ENCODE data around the gene BUD31. TPM values are rescaled to one million over a fixed set of nuclear protein-coding genes. Genes with fewer than 3 reads are reported as not detected.
"Not testable (repeated sequence)": the region's sequence is repeated elsewhere in the genome, so short reads cannot be mapped to it uniquely, and the experiment has no call there.

The BUD31 gene
- total and polyA plus RNA-seq, 2 donors, result 43.8 to 84.2 TPM

GRCh38 chr7:99420986-99421385 is 12.2 kb downstream of the BUD31 start:
- DNase-seq (ENCODE audit: extremely low spot score), result no peak
- Histone ChIP-seq H3K4me3 (ENCODE audit: low read depth, low read length) (no peak overlapping the region), H3K36me3 (ENCODE audit: insufficient read depth) (peaks cover 16% of the 10 kb centered on the region), H3K27ac (ENCODE audit: low read depth) (no peak overlapping the region), H3K4me1 (ENCODE audit: insufficient read depth) (no peaks in the 10 kb centered on the region)
- WGBS, result 83% methylated on average over 7 of the region's 7 CpGs

- Histone ChIP-seq H3K4me3 (ENCODE audit: low read depth, low read length) (no peak overlapping the region), H3K4me1 (ENCODE audit: insufficient read depth) (no peaks in the 10 kb centered on the region), H3K27ac (ENCODE audit: low read depth) (no peak overlapping the region), H3K36me3 (ENCODE audit: insufficient read depth) (peaks cover 16% of the 10 kb centered on the region)
- WGBS, result 91% methylated on average over 11 of the region's 11 CpGs
- DNase-seq (ENCODE audit: extremely low spot score), result no peak
Measured at GRCh38 chr7:99422186-99422585, 13.4 kb downstream of the BUD31 start.

GRCh38 chr7:99422625-99423024 is 13.9 kb downstream of the BUD31 start:
- no peak for DNase-seq (ENCODE audit: extremely low spot score)
- 85% methylated on average over 5 of the region's 5 CpGs for WGBS
- H3K4me1 ChIP-seq (ENCODE audit: insufficient read depth), result no peaks in the 10 kb centered on the region
- H3K36me3 ChIP-seq (ENCODE audit: insufficient read depth), result peaks cover 16% of the 10 kb centered on the region
- no peak overlapping the region for H3K27ac ChIP-seq (ENCODE audit: low read depth)
- no peak overlapping the region for H3K4me3 ChIP-seq (ENCODE audit: low read depth, low read length)

- no peak for DNase-seq (ENCODE audit: extremely low spot score)
- H3K4me3 ChIP-seq (ENCODE audit: low read depth, low read length), result no peak overlapping the region
- WGBS, result 88% methylated on average over 24 of the region's 24 CpGs
- peaks cover 10% of the 10 kb centered on the region for H3K36me3 ChIP-seq (ENCODE audit: insufficient read depth)
- no peaks in the 10 kb centered on the region for H3K4me1 ChIP-seq (ENCODE audit: insufficient read depth)
- no peak overlapping the region for H3K27ac ChIP-seq (ENCODE audit: low read depth)
Measured at GRCh38 chr7:99424932-99425730, 16.4 kb downstream of the BUD31 start.

- H3K36me3 ChIP-seq (ENCODE audit: insufficient read depth), result peaks cover 8% of the 10 kb centered on the region
- whole genome bisulfite sequencing, result 89% methylated on average over 10 of the region's 10 CpGs
Measured at GRCh38 chr7:99428972-99429566, 20.3 kb downstream of the BUD31 start.

GRCh38 chr7:99429756-99430155 is 21.0 kb downstream of the BUD31 start:
- peaks cover 2% of the 10 kb centered on the region for H3K4me1 ChIP-seq (ENCODE audit: insufficient read depth)
- peaks cover 6% of the 10 kb centered on the region for H3K36me3 ChIP-seq (ENCODE audit: insufficient read depth)
- H3K27ac ChIP-seq (ENCODE audit: low read depth), result no peak overlapping the region
- H3K4me3 ChIP-seq (ENCODE audit: low read depth, low read length), result no peak overlapping the region
- no peak for DNase-seq (ENCODE audit: extremely low spot score)
- WGBS, result 94% methylated on average over 8 of the region's 8 CpGs

More at GRCh38 chr7:99428972-99429566, 20.3 kb downstream of the BUD31 start:
- H3K4me3 ChIP-seq (ENCODE audit: low read depth, low read length), result no peak overlapping the region
- peaks cover 2% of the 10 kb centered on the region for H3K4me1 ChIP-seq (ENCODE audit: insufficient read depth)
- H3K27ac ChIP-seq (ENCODE audit: low read depth), result no peak overlapping the region
- no peak for DNase-seq (ENCODE audit: extremely low spot score)

GRCh38 chr7:99431756-99432540 is 23.2 kb downstream of the BUD31 start:
- not testable (repeated sequence) for H3K27ac ChIP-seq (ENCODE audit: low read depth); H3K4me3 ChIP-seq (ENCODE audit: low read depth, low read length); H3K36me3 ChIP-seq (ENCODE audit: insufficient read depth); H3K4me1 ChIP-seq (ENCODE audit: insufficient read depth)
- WGBS, result 82% methylated on average over 13 of the region's 13 CpGs
- DNase-seq (ENCODE audit: extremely low spot score), result peak; percentile 45

GRCh38 chr7:99433158-99433557 is 24.4 kb downstream of the BUD31 start:
- H3K27ac ChIP-seq (ENCODE audit: low read depth), result no peak overlapping the region
- peaks cover 2% of the 10 kb centered on the region for H3K4me1 ChIP-seq (ENCODE audit: insufficient read depth)
- DNase-seq (ENCODE audit: extremely low spot score), result no peak
- peaks cover 6% of the 10 kb centered on the region for H3K36me3 ChIP-seq (ENCODE audit: insufficient read depth)
- WGBS, result 97% methylated on average over 9 of the region's 9 CpGs
- H3K4me3 ChIP-seq (ENCODE audit: low read depth, low read length), result no peak overlapping the region

GRCh38 chr7:99437946-99438572 is 29.3 kb downstream of the BUD31 start:
- Histone ChIP-seq H3K4me3 (ENCODE audit: low read depth, low read length) (peak overlapping the region; percentile 81), H3K4me1 (ENCODE audit: insufficient read depth) (no peaks in the 10 kb centered on the region), H3K27ac (ENCODE audit: low read depth) (peak overlapping the region; percentile 53), H3K36me3 (ENCODE audit: insufficient read depth) (no peaks in the 10 kb centered on the region)
- no peak for DNase-seq (ENCODE audit: extremely low spot score)
- WGBS, result 20% methylated on average over 20 of the region's 20 CpGs

- Histone ChIP-seq H3K27ac (ENCODE audit: low read depth) (peak within 1 kb of the TSS; percentile 61), H3K4me1 (ENCODE audit: insufficient read depth) (no peaks in the 10 kb centered on the region), H3K4me3 (ENCODE audit: low read depth, low read length) (peak within 1 kb of the TSS; percentile 81), H3K36me3 (ENCODE audit: insufficient read depth) (no peaks in the 10 kb centered on the region)
- WGBS, result under 1% methylated on average over 89 of the region's 89 CpGs
- DNase-seq (ENCODE audit: extremely low spot score), result peak; percentile 84
Measured at GRCh38 chr7:99438573-99439480, 30.1 kb downstream of the BUD31 start, which contains the start of the genes CPSF4 and PTCD1. Gene CPSF4 (plus strand): TSS chr7:99438943. CDS start chr7:99439083, 140 bp downstream. Gene PTCD1 (minus strand): TSS chr7:99438798. CDS start chr7:99435242, 3,556 bp downstream.

- no peak overlapping the region for H3K27ac ChIP-seq (ENCODE audit: low read depth)
- WGBS, result 70% methylated on average over 9 of the region's 9 CpGs
Measured at GRCh38 chr7:99440195-99440594, 31.4 kb downstream of the BUD31 start.

GRCh38 chr7:99446096-99446495 is 37.3 kb downstream of the BUD31 start:
- no peak overlapping the region for H3K27ac ChIP-seq (ENCODE audit: low read depth)
- H3K36me3 ChIP-seq (ENCODE audit: insufficient read depth), result peaks cover 4% of the 10 kb centered on the region
- WGBS, result 91% methylated on average over 4 of the region's 4 CpGs
- no peaks in the 10 kb centered on the region for H3K4me1 ChIP-seq (ENCODE audit: insufficient read depth)
- no peak for DNase-seq (ENCODE audit: extremely low spot score)
- no peak overlapping the region for H3K4me3 ChIP-seq (ENCODE audit: low read depth, low read length)

More at GRCh38 chr7:99440195-99440594, 31.4 kb downstream of the BUD31 start:
- no peaks in the 10 kb centered on the region for H3K36me3 ChIP-seq (ENCODE audit: insufficient read depth)
- H3K4me3 ChIP-seq (ENCODE audit: low read depth, low read length), result no peak overlapping the region
- no peak for DNase-seq (ENCODE audit: extremely low spot score)
- no peaks in the 10 kb centered on the region for H3K4me1 ChIP-seq (ENCODE audit: insufficient read depth)

Data from urinary bladder (tissue), 4 donors.